Mucosa of rectum (tissue), 2 donors: ENCODE measurements around the gene PTPA.

Experiments used
- H3K27ac ChIP-seq, 2 donors: one replicate each; pipeline ENCODE4 v1.7.0; 2013; ENCODE audit warnings: inconsistent platforms in 2 of 2, low read depth in 2 of 2, low read length in 2 of 2
- H3K27me3 ChIP-seq, 2 donors: one replicate each; pipeline ENCODE4 v1.7.0; 2013; ENCODE audit warnings: low read length in 2 of 2; ENCODE audit not compliant: control insufficient read depth in 2 of 2, insufficient read depth in 2 of 2
- H3K36me3 ChIP-seq, 2 donors: one replicate each; pipeline ENCODE4 v1.7.0; 2013; ENCODE audit warnings: low read length in 2 of 2; ENCODE audit not compliant: control insufficient read depth in 2 of 2, insufficient read depth in 2 of 2
- H3K4me1 ChIP-seq, 2 donors: one replicate each; pipeline ENCODE4 v1.7.0; 2013; ENCODE audit warnings: low read length in 2 of 2, mild to moderate bottlenecking in 1 of 2; ENCODE audit not compliant: control insufficient read depth in 2 of 2, insufficient read depth in 2 of 2
- H3K4me3 ChIP-seq, 2 donors: one replicate each; pipeline ENCODE4 v1.7.0; 2013; ENCODE audit warnings: low read length in 2 of 2
- H3K9ac ChIP-seq, 2 donors: one replicate each; pipeline ENCODE4 v1.7.0; 2013; ENCODE audit warnings: low read length in 2 of 2, low read depth in 1 of 2, mild to moderate bottlenecking in 1 of 2
- H3K9me3 ChIP-seq, 2 donors: one replicate each; pipeline ENCODE4 v1.7.0; 2013; ENCODE audit warnings: low read length in 2 of 2; ENCODE audit not compliant: control insufficient read depth in 2 of 2
- donor health status: healthy.
- donor health status: Normal muscosa, but diverticular disease.

The PTPA gene

DNA sequence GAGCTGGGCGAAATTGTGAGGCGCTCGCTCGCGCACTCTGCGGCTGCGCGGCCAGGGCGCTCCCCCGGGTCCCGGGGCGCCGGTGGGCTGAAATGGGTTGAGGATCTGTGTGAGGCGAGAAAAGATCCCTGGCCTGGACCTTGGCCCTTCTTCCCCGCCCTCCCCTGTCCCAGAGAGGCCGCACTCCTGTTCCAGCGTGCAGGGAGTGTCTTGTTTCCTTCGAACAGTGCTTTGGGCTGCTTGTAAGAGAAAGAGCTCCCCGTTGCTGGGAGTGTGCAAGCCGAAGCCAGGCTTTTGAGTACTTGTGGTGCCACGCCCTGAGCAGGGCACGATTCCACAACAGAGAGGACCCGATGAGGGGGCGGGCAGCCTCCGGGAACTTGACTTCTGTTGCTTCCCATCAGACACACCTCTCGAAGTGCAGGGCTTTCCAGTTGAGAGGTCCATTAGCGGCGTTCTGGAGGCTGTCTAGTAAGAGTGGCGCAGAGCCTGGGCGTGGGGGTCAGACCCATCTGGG lies 29.8 kb upstream of the PTPA start:
- Histone ChIP-seq H3K9ac (peak overlapping the region; percentile 76 to 79), H3K9me3 (no peaks in the 10 kb centered on the region), H3K27me3 (no peaks in the 10 kb centered on the region), H3K27ac (peak overlapping the region; percentile 81 to 87), H3K4me3 (peak overlapping the region; percentile 80 to 85), H3K36me3 (peaks cover 20 to 21% of the 10 kb centered on the region in 2 donors), H3K4me1 (peaks cover 47 to 60% of the 10 kb centered on the region in 2 donors)

DNA sequence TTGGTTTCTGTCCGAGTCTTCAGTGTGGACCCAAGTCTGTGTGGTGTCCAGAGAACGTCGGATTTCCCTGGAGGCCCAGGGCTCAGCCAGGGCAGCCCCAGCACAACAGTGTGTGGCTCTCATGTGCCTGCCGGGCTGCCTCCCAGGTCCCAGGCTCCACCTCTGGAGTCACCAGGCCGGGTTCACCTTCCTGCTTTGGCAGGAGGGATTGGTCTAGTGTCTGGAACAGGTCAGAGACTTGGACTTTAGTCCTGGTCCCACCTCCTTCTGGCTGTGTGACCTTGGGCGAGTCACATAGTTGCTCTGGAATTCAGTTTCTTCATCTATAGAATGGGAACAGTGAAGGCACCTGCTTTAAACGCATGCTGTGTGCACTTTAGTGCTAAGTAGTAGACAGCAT lies 27.1 kb upstream of the PTPA start:
- H3K27ac ChIP-seq: peak overlapping the region; percentile 7 to 38
- H3K4me3 ChIP-seq: no peak overlapping the region
- no peaks in the 10 kb centered on the region for H3K9me3 ChIP-seq
- no peaks in the 10 kb centered on the region for H3K27me3 ChIP-seq
- peaks cover 29 to 44% of the 10 kb centered on the region in 2 donors for H3K4me1 ChIP-seq
- H3K9ac ChIP-seq: no peak overlapping the region
- H3K36me3 ChIP-seq: peaks cover 27 to 35% of the 10 kb centered on the region in 2 donors

DNA sequence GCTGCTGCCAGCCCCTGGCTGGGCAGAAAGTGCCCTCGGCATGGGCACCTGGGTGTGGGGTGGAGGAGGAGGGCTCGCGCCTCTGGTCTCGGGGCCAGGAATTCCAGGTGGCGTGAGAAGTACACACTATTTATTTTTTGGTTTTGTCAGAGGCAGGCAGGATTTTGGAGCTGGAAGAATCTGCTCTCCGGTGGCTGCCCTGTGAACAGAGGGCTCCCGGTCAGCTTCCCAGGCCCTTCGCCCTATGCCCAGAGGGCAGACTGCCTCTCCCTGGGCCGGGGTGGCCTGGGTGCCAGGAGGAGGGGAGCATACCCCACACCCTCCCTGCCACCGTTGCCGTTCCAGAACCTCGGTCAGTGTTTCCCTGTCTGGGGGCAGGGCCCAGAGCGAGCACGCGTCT lies 22.0 kb upstream of the PTPA start:
- H3K9ac ChIP-seq: no peak overlapping the region
- H3K4me3 ChIP-seq: no peak overlapping the region
- H3K27ac ChIP-seq: no peak overlapping the region
- no peaks in the 10 kb centered on the region for H3K9me3 ChIP-seq
- peaks cover 33 to 48% of the 10 kb centered on the region in 2 donors for H3K36me3 ChIP-seq
- H3K27me3 ChIP-seq: no peaks in the 10 kb centered on the region
- H3K4me1 ChIP-seq: peaks cover 0 to 3% of the 10 kb centered on the region in 2 donors

DNA sequence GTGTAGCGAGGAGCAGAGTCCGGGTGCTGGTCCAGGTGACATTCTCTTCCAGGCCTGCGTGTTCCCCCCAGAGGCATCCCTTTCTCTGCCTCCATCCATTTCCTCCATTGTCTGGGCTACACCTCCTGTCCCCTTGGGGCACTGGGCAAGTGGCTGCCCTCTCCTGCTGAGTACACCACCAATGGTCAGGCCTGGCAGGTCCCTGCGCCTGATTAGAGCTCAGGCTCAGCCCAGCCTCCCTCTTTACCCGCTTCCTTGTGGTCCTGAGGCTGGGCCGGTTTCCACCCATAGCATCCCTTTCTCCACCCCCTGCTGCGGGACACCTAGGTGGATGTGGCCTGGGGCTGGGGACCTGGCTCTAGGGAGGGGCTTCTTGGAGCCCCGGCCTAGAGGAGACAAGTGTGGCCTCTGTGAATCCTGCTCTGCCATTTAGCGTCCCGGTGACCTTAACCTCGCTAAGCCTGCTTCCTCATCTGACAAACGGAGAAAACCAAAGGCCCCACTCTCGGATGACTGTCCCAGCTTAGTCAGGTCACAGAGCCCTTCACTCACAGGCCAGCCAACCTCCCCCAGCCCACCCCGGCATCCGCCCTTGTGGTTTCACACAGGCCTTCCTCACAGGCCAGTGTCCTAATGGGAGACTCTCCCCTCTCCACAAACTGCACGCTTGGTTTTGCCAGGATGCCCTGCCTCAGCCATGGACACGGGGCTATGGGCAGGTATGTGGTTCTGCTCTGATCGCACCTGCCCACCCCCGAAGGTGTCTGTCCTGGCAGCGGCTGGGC lies 17.4 kb upstream of the PTPA start:
- Histone ChIP-seq H3K9me3 (no peaks in the 10 kb centered on the region), H3K27me3 (no peaks in the 10 kb centered on the region), H3K9ac (no peak overlapping the region), H3K4me1 (no peaks in the 10 kb centered on the region), H3K27ac (no peak overlapping the region), H3K36me3 (peaks cover 18 to 30% of the 10 kb centered on the region in 2 donors), H3K4me3 (no peak overlapping the region)

DNA sequence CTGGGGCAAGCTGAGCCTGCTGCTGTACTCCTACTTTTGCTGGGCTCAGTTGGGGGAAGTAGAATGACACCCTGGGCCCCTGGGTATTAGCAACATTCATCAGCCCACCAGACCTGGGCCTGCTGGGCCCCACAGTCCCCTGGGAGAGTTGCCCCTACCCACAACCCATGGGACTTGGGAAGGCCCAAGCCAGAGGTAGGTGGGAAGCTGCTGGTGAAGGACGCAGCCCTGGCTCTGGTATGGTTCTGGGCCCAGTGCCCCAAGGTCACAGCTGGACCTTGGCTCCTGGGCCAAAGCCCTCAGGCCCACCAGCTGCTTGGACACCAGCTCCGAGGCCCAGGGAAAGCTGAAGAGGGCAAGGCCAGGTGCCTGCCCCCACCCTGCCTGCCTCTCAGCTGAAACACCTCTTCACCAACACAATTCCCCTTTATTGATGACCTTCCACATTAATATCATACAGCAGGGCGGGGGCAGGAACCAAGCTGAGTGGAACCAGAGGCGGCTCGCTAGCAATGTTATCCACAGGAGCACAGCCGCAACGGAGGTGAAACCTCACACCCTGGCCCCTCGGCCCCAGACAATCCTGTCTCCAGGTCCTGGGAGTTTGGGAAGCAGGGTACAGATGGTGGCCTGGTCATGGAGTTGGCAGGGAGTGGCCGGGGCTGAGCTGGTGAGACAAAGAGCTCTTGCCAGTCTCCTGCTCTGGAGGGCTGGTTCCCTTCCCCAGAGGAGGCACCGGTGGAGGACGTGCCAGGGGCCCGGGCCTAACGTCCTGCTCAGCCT lies 16.6 kb upstream of the PTPA start:
- Histone ChIP-seq H3K27ac (no peak overlapping the region), H3K27me3 (no peaks in the 10 kb centered on the region), H3K4me1 (no peaks in the 10 kb centered on the region), H3K9ac (no peak overlapping the region), H3K36me3 (peaks cover 18 to 23% of the 10 kb centered on the region in 2 donors), H3K9me3 (no peaks in the 10 kb centered on the region), H3K4me3 (no peak overlapping the region)

DNA sequence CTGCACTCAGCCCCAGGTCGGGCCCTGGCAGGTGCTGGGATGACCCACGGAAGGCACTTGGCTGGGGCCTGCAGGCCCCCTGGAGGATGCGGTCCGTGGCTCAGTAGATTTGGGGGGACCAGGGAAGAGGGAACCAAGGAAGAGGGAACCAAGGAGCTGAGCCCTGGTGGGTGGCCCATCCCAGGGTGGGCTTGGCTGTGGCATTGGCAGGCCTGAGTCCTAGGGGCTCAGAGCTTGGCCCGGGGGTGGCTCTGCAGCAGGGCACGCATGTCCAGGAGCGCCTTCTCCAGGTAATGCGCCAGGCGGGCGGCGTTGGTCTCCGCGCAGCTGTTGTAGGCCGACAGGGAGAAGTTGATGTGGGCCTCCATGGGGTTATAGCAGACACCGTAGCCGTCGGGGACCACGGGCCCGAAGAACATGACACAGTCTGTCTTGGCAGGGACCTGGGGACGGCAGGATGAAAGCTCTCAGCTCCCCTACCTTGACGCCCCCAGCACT lies 16.0 kb upstream of the PTPA start:
- Histone ChIP-seq H3K4me3 (no peak overlapping the region), H3K27ac (no peak overlapping the region), H3K27me3 (no peaks in the 10 kb centered on the region), H3K36me3 (peaks cover 12 to 17% of the 10 kb centered on the region in 2 donors), H3K9me3 (no peaks in the 10 kb centered on the region), H3K4me1 (no peaks in the 10 kb centered on the region), H3K9ac (no peak overlapping the region)

DNA sequence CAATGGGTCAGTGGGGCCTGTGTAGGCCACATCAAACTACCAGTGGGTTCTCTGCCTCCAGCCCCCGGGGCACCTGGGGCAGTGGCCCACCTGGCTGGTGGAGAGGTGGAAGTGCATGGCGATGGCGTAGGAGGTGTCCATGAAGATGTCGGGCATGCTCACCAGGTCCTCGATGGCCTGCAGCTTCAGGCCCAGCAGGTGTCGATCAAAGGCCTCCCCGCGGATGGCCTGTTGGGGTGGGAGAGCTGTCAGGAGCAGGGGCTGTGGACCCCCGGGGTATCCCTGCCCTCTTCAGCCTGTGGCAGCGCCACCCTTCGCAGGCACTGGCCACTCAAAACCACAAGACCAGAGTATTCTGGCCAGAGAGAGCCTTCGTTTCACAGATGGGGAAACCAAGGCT lies 15.3 kb upstream of the PTPA start:
- Histone ChIP-seq H3K9ac (no peak overlapping the region), H3K9me3 (no peaks in the 10 kb centered on the region), H3K27ac (no peak overlapping the region), H3K27me3 (no peaks in the 10 kb centered on the region), H3K36me3 (peaks cover 12 to 14% of the 10 kb centered on the region in 2 donors), H3K4me1 (no peaks in the 10 kb centered on the region), H3K4me3 (no peak overlapping the region)

DNA sequence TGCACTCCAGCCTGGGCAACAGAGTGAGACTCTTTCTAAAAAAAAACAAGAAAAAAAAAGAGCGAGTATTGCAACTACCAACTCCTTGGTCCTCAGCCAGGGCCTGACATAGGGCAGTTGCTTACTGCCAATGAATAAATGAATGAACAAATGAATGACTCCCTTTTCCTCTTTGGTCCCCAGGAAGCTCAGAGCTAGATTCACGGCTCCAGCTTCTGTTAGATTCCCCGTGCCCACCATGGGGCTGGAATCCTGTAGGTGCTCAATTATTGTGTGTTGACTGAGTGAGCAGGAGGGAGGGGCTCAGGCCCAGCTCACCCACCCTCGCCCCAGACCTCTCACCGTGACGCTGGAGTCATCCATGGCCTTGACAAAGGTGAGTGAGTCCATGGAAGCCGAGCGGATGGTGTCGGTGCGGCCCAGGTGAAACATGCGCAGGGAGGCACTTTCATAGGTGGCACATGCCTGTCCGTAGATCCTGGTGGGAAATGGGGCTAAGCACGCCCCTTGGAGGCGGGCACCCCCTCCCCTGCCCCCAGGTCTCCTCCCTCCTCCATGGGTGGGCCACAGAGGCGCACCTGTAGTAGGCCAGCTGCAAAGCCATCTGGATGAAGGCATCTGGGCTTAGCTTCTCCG lies 13.4 kb upstream of the PTPA start:
- H3K27me3 ChIP-seq: no peaks in the 10 kb centered on the region
- H3K4me1 ChIP-seq: peaks cover 2% of the 10 kb centered on the region in 2 donors
- no peak overlapping the region for H3K9ac ChIP-seq
- H3K9me3 ChIP-seq: no peaks in the 10 kb centered on the region
- H3K4me3 ChIP-seq: no peak overlapping the region
- H3K27ac ChIP-seq: no peak overlapping the region
- H3K36me3 ChIP-seq: peaks cover 12 to 14% of the 10 kb centered on the region in 2 donors

DNA sequence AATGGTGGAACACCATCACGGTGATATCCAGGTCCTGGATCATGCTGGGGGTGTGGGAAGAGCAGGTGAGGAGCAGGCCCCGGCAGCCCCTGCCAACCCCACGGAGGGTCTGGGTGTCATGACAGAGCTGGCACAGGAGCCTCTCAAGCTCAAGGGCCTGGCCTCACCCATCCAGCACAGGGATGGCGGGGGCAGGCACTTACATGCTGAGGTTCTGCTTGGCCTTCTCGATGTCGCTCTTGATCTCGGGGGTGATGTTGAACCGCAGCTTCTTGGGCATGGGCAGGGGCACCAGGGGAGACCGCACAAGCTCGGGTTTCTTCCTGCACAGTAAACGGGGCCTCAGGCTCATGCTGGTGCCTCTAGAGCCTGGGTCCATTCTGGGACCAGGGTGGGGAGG lies 12.9 kb upstream of the PTPA start:
- peaks cover 12 to 14% of the 10 kb centered on the region in 2 donors for H3K36me3 ChIP-seq
- no peaks in the 10 kb centered on the region for H3K27me3 ChIP-seq
- peaks cover 4 to 7% of the 10 kb centered on the region in 2 donors for H3K4me1 ChIP-seq
- H3K9me3 ChIP-seq: no peaks in the 10 kb centered on the region
- H3K4me3 ChIP-seq: no peak overlapping the region
- no peak overlapping the region for H3K9ac ChIP-seq
- no peak overlapping the region for H3K27ac ChIP-seq
